ENCODE results near the gene CLCN1.

CLCN1 gene

DNA sequence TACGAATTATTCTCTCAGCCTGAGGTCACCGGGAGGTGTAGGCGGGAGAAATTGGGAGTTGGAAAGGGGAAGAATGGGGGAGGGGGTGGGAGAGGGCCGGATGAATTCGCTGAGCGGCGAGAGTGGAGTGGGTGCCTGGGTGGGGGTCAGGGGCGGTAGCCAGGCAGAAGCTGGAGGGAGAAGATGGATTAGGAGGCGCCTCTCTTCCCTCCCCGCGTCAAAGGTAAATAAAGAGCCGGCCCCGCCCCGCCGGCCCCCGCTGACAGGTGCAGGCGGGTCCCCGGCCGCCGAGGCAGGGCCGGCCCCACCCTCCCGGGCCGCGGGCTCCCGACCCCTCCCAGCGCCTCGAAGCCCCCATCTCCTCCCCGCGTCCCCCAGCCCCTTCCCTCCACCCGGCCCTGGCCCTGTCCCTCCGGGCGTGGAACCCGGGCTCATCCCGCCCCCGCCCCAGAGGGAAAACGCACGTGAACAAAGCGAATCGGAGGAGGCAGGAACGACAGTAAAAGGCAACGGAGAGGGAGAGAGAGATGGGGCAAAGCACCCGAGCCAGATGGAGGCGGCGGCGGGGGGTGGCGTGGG, 45.7 kb downstream of the CLCN1 start:
- FAIRE-seq (no peak), DNase-seq (ENCODE audit: insufficient read length, low spot score) (no peak)

DNA sequence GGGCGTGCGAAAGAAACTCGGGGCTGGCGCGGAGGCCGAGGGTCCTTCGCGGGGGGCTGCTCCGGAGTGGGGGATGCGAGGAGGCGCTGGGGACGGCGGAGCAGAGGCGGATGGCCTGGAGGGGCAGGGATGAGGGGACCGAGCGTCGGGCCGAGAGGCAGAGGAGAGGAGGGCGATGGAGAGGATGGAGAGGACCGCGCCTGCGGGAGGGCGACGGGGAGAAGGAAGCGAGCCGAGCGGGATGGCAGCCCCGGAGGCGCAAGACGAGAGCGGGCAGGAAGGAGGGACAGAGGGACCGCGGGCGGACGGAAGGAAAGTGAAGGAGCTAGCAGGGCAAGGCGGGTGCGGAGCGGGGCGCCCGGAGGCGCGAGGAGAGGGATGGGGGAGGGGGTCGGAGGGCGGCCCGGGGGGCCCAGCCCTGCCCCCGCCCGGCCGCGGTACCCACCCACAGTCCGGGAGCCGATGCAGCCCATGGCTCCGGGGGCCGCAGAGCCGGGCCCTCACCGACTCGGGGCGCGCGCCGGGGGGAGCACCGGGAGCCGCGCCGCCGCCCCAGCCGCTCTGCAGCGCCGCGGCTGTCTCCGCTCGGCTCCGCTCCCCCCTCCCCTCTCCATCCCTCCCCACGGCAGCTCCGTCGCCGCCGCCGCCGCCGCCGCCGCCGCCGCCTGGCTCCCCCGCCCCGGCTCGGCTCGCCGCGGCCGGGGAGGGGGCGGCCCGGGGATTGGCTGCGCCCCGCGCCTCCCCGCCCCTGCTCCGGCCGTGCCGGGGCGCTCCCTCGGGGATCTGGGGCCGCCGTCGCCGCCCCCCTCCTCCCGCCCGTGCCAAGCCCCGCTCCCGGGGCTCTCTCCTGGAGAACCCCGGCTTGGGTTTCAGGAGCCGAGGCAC, 46.5 kb downstream of the CLCN1 start, which contains the start of gene FAM131B:
TSS of gene FAM131B (minus strand) at position 583 of the 885 bp plus-strand sequence. CDS start at position 473, 110 bp downstream.
- no peak for DNase-seq (ENCODE audit: insufficient read length, low spot score)
- no peak for FAIRE-seq

- FAIRE-seq: no peak
Measured at GRCh38 chr7:143363016-143363937, 47.4 kb downstream of the CLCN1 start.

GRCh38 chr7:143367972-143368371, 52.1 kb downstream of the CLCN1 start:
- no peak for FAIRE-seq
- no peak for DNase-seq (ENCODE audit: insufficient read length, low spot score)

More at GRCh38 chr7:143363016-143363937, 47.4 kb downstream of the CLCN1 start:
- no peak for DNase-seq (ENCODE audit: insufficient read length, low spot score)

- FAIRE-seq (no peak), DNase-seq (ENCODE audit: insufficient read length, low spot score) (no peak)
Measured at GRCh38 chr7:143368387-143368786, 52.5 kb downstream of the CLCN1 start.

GRCh38 chr7:143369678-143370651, 54.1 kb downstream of the CLCN1 start:
- FAIRE-seq (no peak), DNase-seq (ENCODE audit: insufficient read length, low spot score) (no peak)

DNA sequence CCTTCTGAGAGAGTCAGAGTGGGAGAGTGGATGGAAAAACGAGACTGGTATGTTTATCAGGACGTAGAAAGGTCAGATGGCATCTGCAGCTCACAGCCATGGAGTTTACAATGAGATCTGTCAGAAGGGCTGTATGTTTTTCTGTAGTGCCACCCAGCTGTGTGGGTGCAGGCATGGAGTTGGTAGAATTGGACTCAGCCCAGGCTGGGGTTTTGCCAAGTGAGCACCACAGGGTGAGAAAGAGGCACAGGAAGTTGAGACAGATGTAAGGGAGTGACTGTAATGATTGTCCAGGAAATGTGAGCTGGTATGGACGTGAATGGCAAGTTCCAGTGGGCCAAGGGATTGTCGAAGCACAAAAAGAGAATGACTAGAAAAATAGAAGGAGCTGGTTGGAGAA, 56.2 kb downstream of the CLCN1 start:
- DNase-seq (ENCODE audit: insufficient read length, low spot score): no peak

DNA sequence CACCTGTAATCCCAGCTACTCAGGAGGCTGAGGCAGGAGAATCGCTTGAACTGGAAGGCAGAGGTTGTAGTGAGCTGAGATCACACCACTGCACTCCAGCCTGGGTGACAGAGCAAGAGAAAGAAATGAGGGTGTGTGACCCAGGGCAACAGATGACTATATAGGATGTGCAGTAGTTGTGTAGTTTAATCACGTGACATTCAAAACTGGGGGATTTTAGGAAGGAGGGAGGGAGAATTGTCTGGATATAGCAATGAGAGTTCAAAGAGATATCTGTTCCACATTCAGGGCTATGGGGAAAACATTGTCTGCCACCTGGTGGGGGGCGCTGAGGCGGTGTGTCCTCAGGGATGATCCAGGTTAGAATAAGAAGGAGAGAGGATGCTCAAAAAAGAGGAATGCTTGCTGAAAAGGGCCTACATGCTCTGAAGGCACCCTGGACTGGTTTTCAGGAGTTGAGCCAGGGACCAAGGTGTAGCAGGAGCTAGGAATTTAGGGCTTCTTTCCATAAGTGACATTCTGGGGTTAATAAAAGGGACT, 57.4 kb downstream of the CLCN1 start:
- no peak for FAIRE-seq
- no peak for DNase-seq (ENCODE audit: insufficient read length, low spot score)

More for the DNA sequence above, 56.2 kb downstream of the CLCN1 start:
- FAIRE-seq: no peak

DNA sequence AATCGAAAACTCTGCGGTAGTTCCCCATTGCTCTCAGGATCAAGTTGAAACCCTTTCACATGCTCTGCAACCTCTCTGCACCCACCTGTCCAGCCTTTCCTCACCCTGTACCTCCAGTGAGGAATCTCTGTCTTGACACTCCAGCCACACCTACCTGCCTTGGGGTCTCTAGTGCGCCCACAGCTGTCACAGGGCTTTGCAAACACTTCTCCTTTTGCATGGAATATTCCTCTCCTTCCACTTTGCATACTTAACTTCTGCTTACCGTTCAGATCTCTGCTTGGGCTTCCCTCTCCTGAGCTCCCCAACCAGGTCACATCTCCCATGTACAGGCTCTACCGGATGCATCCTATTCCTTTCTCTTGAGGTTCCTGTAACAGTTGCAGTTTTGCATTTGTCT, 58.6 kb downstream of the CLCN1 start:
- FAIRE-seq (no peak), DNase-seq (ENCODE audit: insufficient read length, low spot score) (no peak)

GRCh38 chr7:143375298-143376034, 59.6 kb downstream of the CLCN1 start:
- FAIRE-seq (no peak), DNase-seq (ENCODE audit: insufficient read length, low spot score) (no peak)

DNA sequence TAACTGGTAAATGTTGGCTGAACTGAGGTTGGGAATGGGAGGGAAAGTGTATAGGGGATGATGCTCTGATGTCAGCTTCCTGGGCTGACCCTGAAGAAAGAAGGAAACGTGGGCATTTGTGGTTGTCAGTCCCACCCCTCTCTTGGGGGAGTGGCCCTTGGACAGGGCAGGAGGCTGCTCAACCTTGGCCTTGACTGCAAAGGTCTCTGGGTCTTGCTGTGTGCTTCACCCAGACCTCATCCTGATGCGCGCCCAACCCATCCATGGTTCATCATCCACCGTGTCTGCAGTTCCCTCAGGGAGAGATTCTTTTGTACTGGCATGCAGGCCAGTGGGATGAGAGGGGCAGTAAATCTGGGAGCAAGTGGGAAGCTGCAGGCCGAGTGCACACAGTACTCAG, 60.5 kb downstream of the CLCN1 start:
- DNase-seq (ENCODE audit: insufficient read length, low spot score) (no peak), FAIRE-seq (no peak)

DNA sequence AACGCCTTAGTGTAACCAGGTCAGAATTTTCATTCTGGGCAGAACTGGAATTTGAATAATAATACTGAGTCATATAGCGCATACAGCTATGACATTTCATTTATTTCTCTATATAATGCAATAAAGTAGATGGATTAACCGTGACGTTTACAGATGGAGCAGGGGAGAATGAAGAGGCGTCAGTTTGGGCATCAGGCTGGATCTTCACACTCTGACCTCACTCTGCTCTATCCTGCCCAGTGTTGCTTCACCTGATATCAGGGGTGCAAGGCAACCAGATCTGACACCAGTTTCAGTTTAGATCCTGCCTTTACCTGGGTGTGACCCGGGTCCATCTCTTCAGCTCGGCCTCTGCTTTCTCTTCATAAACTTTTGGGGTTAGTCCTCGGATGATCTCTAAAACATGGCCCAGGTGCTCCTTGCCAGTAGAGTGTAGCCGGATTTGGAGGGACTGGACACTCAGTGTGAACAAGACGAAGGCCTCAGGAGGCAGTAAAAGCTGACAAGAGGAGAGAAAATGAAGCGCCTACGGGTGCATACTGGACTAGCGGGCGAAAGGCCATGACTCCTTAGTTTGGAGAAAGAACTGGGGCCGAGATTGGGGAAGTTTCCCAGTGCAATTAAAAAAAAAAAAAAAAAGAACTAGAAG, 63.8 kb downstream of the CLCN1 start:
- no peak for DNase-seq (ENCODE audit: insufficient read length, low spot score)
- FAIRE-seq: no peak

DNA sequence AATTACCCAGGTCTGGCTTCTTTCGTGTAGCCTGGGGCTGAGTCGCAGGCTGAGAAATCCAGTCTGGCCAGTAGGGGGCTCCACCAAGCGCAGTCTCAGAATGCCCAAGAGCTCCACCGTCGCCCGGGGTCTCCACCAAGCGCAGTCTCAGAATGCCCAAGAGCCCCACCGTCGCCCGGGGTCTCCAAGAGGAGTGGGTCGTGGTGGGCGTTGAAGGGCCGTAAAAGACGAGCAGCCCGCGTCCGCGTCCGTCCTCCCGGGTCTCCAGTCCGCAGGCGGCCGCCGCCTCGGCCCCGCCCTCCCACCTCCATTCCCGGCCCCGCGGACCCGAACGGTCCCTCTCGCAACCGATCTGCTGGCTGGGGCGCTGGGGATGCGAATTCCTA, 64.3 kb downstream of the CLCN1 start:
- DNase-seq (ENCODE audit: insufficient read length, low spot score) (peak; percentile 77), FAIRE-seq (no peak)

GRCh38 chr7:143380646-143381426, 64.9 kb downstream of the CLCN1 start, which contains the start of gene ZYX:
Gene ZYX, plus strand, starts transcription at chr7:143381345. Its CDS starts 227 bp downstream, at chr7:143381572.
- DNase-seq (ENCODE audit: insufficient read length, low spot score): peak; percentile 94
- FAIRE-seq: no peak

- FAIRE-seq (no peak), DNase-seq (ENCODE audit: insufficient read length, low spot score) (no peak)
Measured at GRCh38 chr7:143381427-143382125, 65.7 kb downstream of the CLCN1 start.

DNA sequence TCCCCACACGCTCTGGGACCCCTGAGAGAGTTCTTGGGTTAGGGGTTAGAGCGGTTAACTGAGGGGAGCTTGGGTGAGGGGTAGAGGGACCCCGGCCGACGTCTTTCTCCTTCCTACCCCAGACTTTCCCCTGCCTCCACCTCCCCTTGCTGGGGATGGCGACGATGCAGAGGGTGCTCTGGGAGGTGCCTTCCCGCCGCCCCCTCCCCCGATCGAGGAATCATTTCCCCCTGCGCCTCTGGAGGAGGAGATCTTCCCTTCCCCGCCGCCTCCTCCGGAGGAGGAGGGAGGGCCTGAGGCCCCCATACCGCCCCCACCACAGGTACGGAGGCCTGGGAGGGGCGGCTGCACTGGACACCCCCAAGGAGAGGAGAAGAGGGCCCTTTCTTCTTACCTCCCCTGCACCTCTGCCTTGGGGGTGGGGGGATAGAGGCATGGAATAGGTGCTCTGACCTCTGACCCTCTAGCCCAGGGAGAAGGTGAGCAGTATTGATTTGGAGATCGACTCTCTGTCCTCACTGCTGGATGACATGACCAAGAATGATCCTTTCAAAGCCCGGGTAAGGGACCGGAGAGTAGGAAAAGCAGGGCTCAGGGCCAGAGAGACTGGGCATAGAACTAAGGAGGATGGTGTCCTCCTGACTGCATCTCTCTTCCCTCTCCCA, 66.3 kb downstream of the CLCN1 start:
- DNase-seq (ENCODE audit: insufficient read length, low spot score) (no peak), FAIRE-seq (no peak)

All from GM19239 (cell line).